Body of pancreas (tissue), 4 donors: ENCODE data around the gene FBXL7. TPM values are rescaled to one million over a fixed set of nuclear protein-coding genes. Genes with fewer than 3 reads are reported as not detected.

ENCODE experiments used
- ATAC-seq: fragments of 150-250 bp; one replicate; pipeline ENCODE4 v1.9.1; 2016
- DNase-seq, 4 donors: peaks; one replicate each; pipeline ENCODE4 v3.0.0-alpha.2; 2019
- H3K27ac ChIP-seq, 4 donors: fragments of 200-600 bp; sonication (generic); 1 replicate in 3 of 4; 2 replicates in 1 of 4; pipeline versions ENCODE4 v1.5.1 to v1.6.1; 2016 to 2019; ENCODE audit warnings: mild to moderate bottlenecking in 1 of 4, mixed read lengths in 1 of 4, moderate library complexity in 1 of 4
- H3K27me3 ChIP-seq, 2 donors: fragments of 200-600 bp; sonication (generic); one replicate each; pipeline ENCODE4 v1.6.0; 2016; ENCODE audit warnings: mild to moderate bottlenecking in 1 of 2
- H3K36me3 ChIP-seq, 2 donors: fragments of 200-600 bp; sonication (generic); replicated peaks in 1 of 2; 2 replicates each; pipeline ENCODE4 v1.5.1; 2016; ENCODE audit warnings: low read depth in 2 of 2; ENCODE audit not compliant: insufficient read depth in 1 of 2
- H3K4me1 ChIP-seq: fragments of 200-600 bp; sonication (generic); one replicate; pipeline ENCODE4 v1.6.0; 2016
- H3K4me3 ChIP-seq, 2 donors: fragments of 200-600 bp; sonication (generic); 1 replicate in 1 of 2; 2 replicates in 1 of 2; pipeline ENCODE4 v1.5.1; 2016 to 2019
- H3K9me3 ChIP-seq, 3 donors: fragments of 200-600 bp; sonication (generic); 1 replicate in 2 of 3; 2 replicates in 1 of 3; pipeline ENCODE4 v1.5.1; 2016
- CTCF ChIP-seq, 7 experiments: fragments of 450-650 bp in 4 of 7; fragments of 200-600 bp in 3 of 7; sonication (generic) in 3 of 7; IDR thresholded peaks; one replicate each; pipeline ENCODE4 v1.5.1; 2016 to 2019; ENCODE audit warnings: antibody characterized with exemption in 7 of 7
- POLR2A ChIP-seq, 3 donors: fragments of 450-650 bp; IDR thresholded peaks; one replicate each; pipeline ENCODE4 v1.6.1; 2016; ENCODE audit warnings: antibody characterized with exemption in 3 of 3, mild to moderate bottlenecking in 2 of 3
- WGBS, 2 donors: methylation state at CpG; one replicate each; pipeline ENCODE4 v1.1.5; 2017; 5-methylcytosine and 5-hydroxymethylcytosine counted together
- intact Hi-C: fragments of 100-400 bp; cut with DNase I; formaldehyde crosslinking; loops from one replicate; pipeline ENCODE4 v1.15.1; 2023
- total RNA-seq, 2 donors: library from RNA; depleted of rRNA; stranded (reverse); fragments of >200 nt; gene quantifications; one replicate each; pipeline ENCODE4 v1.1.0, GENCODE V29; 2016

Gene FBXL7
- total RNA-seq, 2 donors from 2014 or later, result 3.1 to 4.0 TPM

GRCh38 chr5:15515229-15515628 lies 15.2 kb downstream of the FBXL7 start:
- Histone ChIP-seq H3K4me3 (no peak overlapping the region), H3K27ac (no peak overlapping the region), H3K36me3 (no peaks in the 10 kb centered on the region), H3K27me3 (no peaks in the 10 kb centered on the region), H3K4me1 (no peaks in the 10 kb centered on the region), H3K9me3 (no peaks in the 10 kb centered on the region)
- intact Hi-C loops, result no loop called here
- TF ChIP-seq POLR2A (IDR thresholded peaks at IDR 0.05) (no peak), CTCF (IDR thresholded peaks at IDR 0.05) (no peak)
- WGBS, 2 donors, result 25 to 44% methylated on average over 1 of the region's 1 CpG
- DNase-seq (no peak), ATAC-seq (no peak)

DNA sequence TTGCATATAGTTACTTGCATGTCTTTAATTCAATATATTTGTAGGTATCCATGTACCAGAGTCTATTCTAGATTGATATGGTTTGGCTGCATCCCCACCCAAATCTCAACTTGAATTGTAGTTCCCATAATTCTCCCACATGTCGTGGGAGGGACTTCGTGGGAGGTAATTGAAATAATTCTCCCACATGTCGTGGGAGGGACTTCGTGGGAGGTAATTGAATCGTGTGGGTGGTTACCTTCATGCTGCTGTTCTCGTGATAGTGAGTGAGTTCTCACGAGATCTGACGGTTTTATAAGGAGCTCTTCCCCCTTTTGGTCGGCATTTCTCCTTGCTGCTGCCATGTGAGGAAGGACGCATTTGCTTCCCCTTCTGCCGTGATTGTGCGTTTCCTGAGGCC lies 16.5 kb downstream of the FBXL7 start:
- H3K9me3 ChIP-seq, result no peaks in the 10 kb centered on the region
- 68 to 79% methylated on average over 12 of the region's 12 CpGs for WGBS, 2 donors
- H3K27me3 ChIP-seq, result no peaks in the 10 kb centered on the region
- no peak overlapping the region for H3K4me3 ChIP-seq
- intact Hi-C loops, result no loop called here
- DNase-seq, result no peak
- H3K27ac ChIP-seq, result no peak overlapping the region
- TF ChIP-seq CTCF (IDR thresholded peaks at IDR 0.05) (no peak), POLR2A (IDR thresholded peaks at IDR 0.05) (no peak)
- no peaks in the 10 kb centered on the region for H3K4me1 ChIP-seq
- no peaks in the 10 kb centered on the region for H3K36me3 ChIP-seq
- no peak for ATAC-seq

DNA sequence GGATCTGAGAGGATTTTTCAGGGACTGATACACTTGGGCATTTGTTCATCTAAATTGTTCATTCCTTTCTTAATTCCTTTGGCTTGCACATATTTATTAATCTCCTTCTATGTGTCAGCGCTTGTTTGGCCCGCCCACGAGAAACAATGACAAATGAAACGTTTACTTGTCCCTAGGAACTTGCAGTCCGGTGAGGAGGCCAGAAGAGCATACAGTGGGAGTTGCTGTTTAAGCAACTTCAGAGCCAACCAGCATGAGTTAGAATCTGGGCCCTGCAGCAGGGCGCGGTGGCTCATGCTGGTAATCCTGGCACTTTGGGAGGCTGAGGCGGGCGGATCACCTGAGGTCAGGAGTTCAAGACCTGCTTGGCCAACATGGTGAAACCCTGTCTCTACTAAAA lies 18.8 kb downstream of the FBXL7 start:
- Histone ChIP-seq H3K9me3 (no peaks in the 10 kb centered on the region), H3K4me3 (no peak overlapping the region), H3K36me3 (no peaks in the 10 kb centered on the region), H3K27ac (no peak overlapping the region), H3K4me1 (no peaks in the 10 kb centered on the region), H3K27me3 (no peaks in the 10 kb centered on the region)
- 72 to 81% methylated on average over 9 of the region's 9 CpGs for WGBS, 2 donors
- TF ChIP-seq POLR2A (IDR thresholded peaks at IDR 0.05), result no peak
- no peak for TF ChIP-seq CTCF (IDR thresholded peaks at IDR 0.05)
- ATAC-seq (no peak), DNase-seq (no peak)
- intact Hi-C loops, result no loop called here

DNA sequence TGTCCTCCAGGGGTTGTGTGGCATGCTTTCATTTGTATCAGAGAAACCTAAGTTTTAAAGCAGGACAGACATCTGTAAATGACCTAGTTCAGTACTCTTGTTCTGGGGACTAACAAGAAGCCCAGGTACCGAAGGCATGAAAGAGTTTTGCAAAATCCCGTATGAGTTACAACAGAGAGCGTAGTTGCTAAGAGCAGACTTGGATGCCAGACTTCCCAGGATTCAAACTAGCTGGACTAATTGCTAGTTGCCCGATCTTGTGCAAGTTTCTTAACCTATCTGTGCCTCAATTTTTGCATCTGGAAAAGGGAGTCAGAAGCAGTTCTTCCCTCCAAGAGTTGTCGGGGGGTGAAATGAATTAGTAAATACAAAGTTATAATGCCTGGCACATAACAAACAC lies 20.9 kb downstream of the FBXL7 start:
- intact Hi-C loops, result no loop called here
- WGBS, 2 donors, result 63 to 75% methylated on average over 5 of the region's 5 CpGs
- Histone ChIP-seq H3K36me3 (no peaks in the 10 kb centered on the region), H3K27me3 (no peaks in the 10 kb centered on the region), H3K4me1 (no peaks in the 10 kb centered on the region), H3K27ac (no peak overlapping the region), H3K9me3 (no peaks in the 10 kb centered on the region), H3K4me3 (no peak overlapping the region)
- ATAC-seq, result no peak
- no peak for DNase-seq
- TF ChIP-seq POLR2A (IDR thresholded peaks at IDR 0.05) (no peak), CTCF (IDR thresholded peaks at IDR 0.05) (no peak)

GRCh38 chr5:15521381-15522186 lies 21.6 kb downstream of the FBXL7 start:
- no peak for DNase-seq
- no peak for ATAC-seq
- no peaks in the 10 kb centered on the region for H3K4me1 ChIP-seq
- H3K27me3 ChIP-seq, result no peaks in the 10 kb centered on the region
- H3K36me3 ChIP-seq, result no peaks in the 10 kb centered on the region
- intact Hi-C loops, result no loop called here
- no peak overlapping the region for H3K4me3 ChIP-seq
- no peaks in the 10 kb centered on the region for H3K9me3 ChIP-seq
- WGBS, 2 donors, result 47 to 55% methylated on average over 8 of the region's 8 CpGs
- H3K27ac ChIP-seq, result no peak overlapping the region
- no peak for TF ChIP-seq CTCF (IDR thresholded peaks at IDR 0.05)
- TF ChIP-seq POLR2A (IDR thresholded peaks at IDR 0.05), result no peak
